GM20431 (cell line): ENCODE results near the gene TEDC1.

Experiments
- in situ Hi-C: fragments of 300-500 bp; cut with MseI, MboI; formaldehyde crosslinking; loops from one replicate; pipeline ENCODE4 v1.15.0; 2020; ENCODE audit warnings: low sequenced_read_pairs; ENCODE audit not compliant: unreplicated experiment

TEDC1 gene

GRCh38 chr14:105532735-105533141 lies 41.7 kb downstream of the TEDC1 start:
- in situ Hi-C loops: loop anchor here (25.0 kb wide), 3 partner anchors 130 to 605 kb away; no protein-coding TSS in a partner anchor

DNA sequence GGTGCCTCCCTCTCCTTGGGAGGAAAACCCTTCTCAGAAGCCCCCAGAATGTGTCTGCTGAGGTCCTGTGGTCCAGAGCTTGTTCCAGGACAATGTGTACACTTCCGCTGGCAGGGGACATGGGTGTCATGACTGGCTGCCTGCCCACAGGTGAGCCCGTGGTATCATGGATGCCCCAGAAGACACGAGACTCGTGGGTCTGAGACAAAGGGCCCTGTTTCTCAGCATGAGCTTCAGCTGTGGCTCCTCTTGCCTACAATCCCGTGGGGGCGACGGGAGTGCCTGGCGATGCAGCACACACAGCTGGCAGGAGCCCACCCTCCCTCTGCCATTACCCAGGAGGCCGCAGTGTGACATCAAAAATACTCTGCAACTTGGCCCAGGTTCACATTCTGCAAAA lies 42.3 kb downstream of the TEDC1 start:
- in situ Hi-C loops: loop anchor here (25.0 kb wide), 3 partner anchors 129 to 604 kb away; no protein-coding TSS in a partner anchor

- in situ Hi-C loops: loop anchor here (25.0 kb wide), 3 partner anchors 128 to 603 kb away; no protein-coding TSS in a partner anchor
These were observed 42.9 kb downstream of the TEDC1 start for GRCh38 chr14:105533811-105534498.

DNA sequence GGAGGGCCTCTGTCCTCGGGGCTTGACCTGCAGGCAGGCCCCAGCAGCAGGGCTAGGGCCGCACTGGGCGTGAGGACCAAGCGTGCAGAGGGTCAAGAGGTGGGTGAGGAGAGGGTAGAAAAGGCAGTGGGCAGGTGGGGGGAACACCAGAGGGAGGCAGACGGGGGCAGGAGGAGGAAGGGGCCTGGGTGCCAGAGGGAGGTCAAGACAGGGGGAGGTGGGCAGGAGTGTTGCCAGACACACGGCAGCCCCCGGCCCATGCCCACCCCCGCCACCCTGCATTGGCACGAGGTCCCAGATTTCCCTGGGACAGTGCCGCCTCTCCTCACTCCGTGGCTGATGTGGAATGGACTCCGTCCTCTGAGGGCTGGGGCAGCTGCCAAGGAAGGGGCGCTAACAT lies 43.5 kb downstream of the TEDC1 start:
- in situ Hi-C loops: loop anchor here (25.0 kb wide), 3 partner anchors 128 to 603 kb away; no protein-coding TSS in a partner anchor

- in situ Hi-C loops: loop anchor here (25.0 kb wide), 3 partner anchors 126 to 601 kb away; no protein-coding TSS in a partner anchor
These were observed 45.0 kb downstream of the TEDC1 start for GRCh38 chr14:105536051-105536450.

- in situ Hi-C loops: loop anchor here (25.0 kb wide), 3 partner anchors 125 to 600 kb away; no protein-coding TSS in a partner anchor
These were observed 45.9 kb downstream of the TEDC1 start for GRCh38 chr14:105536691-105537579.

DNA sequence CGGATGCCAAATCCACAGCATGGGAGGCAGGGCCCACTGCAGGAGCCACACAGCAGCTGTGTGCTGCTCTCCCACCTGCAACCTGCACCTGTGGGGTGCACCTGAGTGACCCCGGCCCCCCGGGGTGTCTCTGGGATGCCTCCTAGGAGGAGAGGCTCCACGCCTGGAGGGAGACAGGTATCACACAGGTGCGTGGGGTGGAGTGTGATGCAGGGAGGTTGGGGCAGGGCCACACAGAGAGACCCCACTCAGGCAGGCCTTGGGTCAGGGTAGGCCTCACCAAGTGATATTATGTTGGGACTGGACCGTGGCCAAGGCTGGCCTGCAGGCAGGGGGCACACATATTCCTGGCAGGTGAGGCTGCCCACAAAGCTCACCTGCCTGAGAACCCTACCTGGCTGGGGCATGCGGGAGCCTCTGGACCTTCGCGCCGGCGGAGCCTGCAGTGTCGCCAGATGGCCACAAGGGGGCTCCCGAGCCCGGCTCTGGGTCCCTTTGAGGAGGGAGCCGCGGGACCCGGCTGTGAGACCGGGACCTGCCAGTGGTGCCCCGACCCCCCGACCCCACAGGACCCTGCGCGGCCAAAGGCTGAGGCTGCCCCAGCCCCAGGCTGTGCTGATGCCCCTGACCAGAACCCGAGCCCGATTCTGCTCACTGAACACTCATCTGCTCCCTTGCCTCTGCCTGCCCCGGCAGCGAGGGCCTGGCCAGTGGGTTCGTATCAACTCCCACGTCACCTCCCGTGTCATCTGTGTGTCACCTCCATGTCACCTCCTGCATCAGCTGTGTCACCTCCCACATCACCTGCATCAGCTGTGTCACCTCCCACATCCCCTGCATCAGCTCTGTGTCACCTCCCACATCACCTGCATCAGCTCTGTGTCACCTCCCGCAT lies 46.8 kb downstream of the TEDC1 start:
- in situ Hi-C loops: loop anchor here (25.0 kb wide), 3 partner anchors 124 to 599 kb away; no protein-coding TSS in a partner anchor

GRCh38 chr14:105538481-105539049 lies 47.5 kb downstream of the TEDC1 start:
- in situ Hi-C loops: loop anchor here (25.0 kb wide), 3 partner anchors 124 to 599 kb away; no protein-coding TSS in a partner anchor

- in situ Hi-C loops: loop anchor here (25.0 kb wide), 3 partner anchors 121 to 596 kb away; no protein-coding TSS in a partner anchor
These were observed 49.8 kb downstream of the TEDC1 start for GRCh38 chr14:105540811-105541210.

DNA sequence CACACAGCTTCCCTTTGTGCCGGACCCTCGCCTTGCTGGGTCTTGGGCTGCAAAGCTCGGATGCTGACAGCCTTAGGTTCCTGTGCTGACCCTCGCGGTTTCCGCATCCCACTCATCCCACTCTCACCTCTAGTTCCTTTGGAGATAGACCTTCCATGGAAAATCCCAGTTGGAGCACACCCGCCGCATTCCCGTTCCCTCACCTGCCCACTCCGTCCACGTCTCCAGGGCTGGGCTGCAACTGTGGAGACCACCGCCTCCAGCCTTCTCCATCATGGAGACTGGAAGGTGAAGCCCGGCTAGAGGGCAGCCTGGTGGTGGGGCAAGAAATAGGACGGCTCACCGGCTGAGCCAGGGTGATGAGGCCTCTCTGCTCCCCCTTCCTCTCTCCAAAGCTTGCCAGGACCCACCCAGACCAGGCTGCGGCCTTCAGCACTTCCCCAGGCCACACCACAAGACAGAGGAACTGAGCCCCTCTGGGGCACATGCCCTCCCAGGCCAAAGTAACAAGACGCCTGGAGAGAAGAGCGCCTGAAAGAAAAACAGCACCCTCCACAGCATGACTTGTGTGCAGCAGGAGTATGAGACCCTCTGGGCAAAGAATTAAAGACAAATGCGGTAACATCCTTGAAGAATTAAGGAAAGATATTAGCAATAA lies 50.3 kb downstream of the TEDC1 start:
- in situ Hi-C loops: loop anchor here (25.0 kb wide), 3 partner anchors 121 to 596 kb away; no protein-coding TSS in a partner anchor

DNA sequence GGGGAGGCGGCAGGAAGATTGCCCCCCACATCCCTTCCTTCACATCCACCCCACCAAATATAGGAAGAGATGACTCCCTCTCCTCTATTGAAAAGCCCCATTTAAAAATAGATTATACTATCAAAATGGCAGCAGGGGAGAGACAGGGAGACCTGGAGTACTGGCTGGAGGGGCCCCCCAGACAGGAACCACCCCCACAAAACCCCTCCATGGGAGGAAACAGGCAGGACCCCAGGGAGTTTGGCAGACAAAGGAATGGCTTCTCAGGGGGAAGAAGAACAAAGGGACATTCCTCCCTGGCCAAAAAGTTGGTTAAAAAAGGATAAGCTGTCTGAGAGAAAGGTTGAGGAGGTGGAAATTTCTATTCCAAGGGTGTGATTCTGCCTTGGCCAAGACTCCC lies 54.6 kb downstream of the TEDC1 start:
- in situ Hi-C loops: loop anchor here (25.0 kb wide), 3 partner anchors 117 to 592 kb away; no protein-coding TSS in a partner anchor

DNA sequence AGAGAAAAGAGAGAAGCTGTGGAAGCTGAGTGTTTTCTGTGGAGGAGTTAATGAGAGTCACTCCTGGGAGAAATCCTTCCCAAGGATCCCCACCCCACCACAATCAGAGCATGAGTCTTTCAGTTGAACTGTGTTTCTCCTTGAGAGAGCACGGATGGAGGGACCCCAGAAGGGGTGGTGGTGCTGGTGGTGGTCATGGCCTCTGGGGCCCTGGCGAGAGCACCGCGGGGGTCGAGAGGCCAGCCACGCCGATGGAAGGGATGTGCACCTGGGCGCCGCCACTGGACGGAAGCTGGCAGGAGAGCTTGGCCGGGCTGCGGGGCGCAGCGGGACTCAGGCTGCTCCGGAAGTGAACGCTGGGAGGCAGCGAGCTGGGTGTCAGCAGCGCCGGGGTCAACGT lies 55.4 kb downstream of the TEDC1 start:
- in situ Hi-C loops: loop anchor here (25.0 kb wide), 3 partner anchors 116 to 591 kb away; no protein-coding TSS in a partner anchor

GRCh38 chr14:105547072-105547471 lies 56.0 kb downstream of the TEDC1 start:
- in situ Hi-C loops: loop anchor here (25.0 kb wide), 3 partner anchors 115 to 590 kb away; no protein-coding TSS in a partner anchor

DNA sequence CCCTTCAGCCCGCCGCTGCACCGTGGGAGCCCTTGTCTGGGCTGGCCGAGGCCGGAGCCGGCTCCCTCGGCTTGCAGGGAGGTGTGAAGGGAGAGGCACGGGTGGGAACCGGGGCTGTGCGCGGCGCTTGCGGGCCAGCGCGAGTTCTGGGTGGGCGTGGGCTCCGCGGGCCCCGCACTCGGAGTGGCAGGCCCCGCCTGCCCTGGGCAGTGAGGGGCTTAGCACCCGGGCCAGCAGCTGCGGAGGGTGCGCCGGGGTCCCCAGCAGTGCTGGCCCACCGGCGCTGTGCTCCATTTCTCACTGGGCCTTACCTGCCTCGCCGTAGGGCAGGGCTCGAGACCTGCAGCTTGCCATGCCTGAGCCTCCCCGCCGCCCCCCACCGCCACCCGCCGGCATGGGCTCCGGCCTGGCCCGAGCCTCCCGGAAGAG lies 56.7 kb downstream of the TEDC1 start:
- in situ Hi-C loops: loop anchor here (25.0 kb wide), 3 partner anchors 115 to 590 kb away; no protein-coding TSS in a partner anchor
